Fibroblast of lung (primary cell): Measurements from ENCODE around the gene IVD.

ENCODE experiments used
- CTCF ChIP-seq, 2 donors: IDR thresholded peaks in 1 of 2; conservative IDR thresholded peaks in 1 of 2; 1 replicate in 1 of 2; 2 replicates in 1 of 2; pipeline ENCODE4 v1.5.1; 2011 to 2012; ENCODE audit warnings: low read length in 2 of 2, control low read depth in 1 of 2, inconsistent platforms in 1 of 2, low read depth in 1 of 2, mild to moderate bottlenecking in 1 of 2
- EZH2 ChIP-seq: IDR thresholded peaks from 2 replicates; pipeline ENCODE4 v1.5.1; 2012; ENCODE audit warnings: low read length, control low read depth, mild to moderate bottlenecking; ENCODE audit errors: missing control alignments

GRCh38 chr15:40469776-40470390 is 64.3 kb downstream of the IVD start:
- TF ChIP-seq CTCF (conservative IDR thresholded peaks at IDR 0.05 in 1 of 2, IDR thresholded peaks at IDR 0.05 in 1 of 2; ENCODE audit: low read depth in 1 of 2, low read length in 2 of 2) (no peak), EZH2 (no peak)
